GM23338 (cell line): ENCODE measurements around the gene CACNA2D2.

Experiments
- CREB1 ChIP-seq: fragments of 250-450 bp; sonication (Bioruptor Pico); IDR thresholded peaks from 2 replicates; pipeline ENCODE4 v1.5.0; 2020; ENCODE audit warnings: low read depth, mild to moderate bottlenecking, moderate library complexity
- EZH2 ChIP-seq: fragments of 200-600 bp; sonication (generic); IDR thresholded peaks from one replicate; pipeline ENCODE4 v1.8.0; 2017; ENCODE audit warnings: antibody characterized with exemption, mild to moderate bottlenecking, low read depth; ENCODE audit not compliant: unreplicated experiment
- EZH2phosphoT487 ChIP-seq: fragments of 200-600 bp; sonication (generic); IDR thresholded peaks from one replicate; pipeline ENCODE4 v1.8.1; 2018; ENCODE audit warnings: antibody characterized with exemption; ENCODE audit not compliant: unreplicated experiment
- JUNB ChIP-seq: IDR thresholded peaks from one replicate; pipeline ENCODE4 v1.6.1; 2016; ENCODE audit warnings: antibody characterized with exemption; ENCODE audit not compliant: unreplicated experiment
- NANOG ChIP-seq: IDR thresholded peaks from 2 replicates; pipeline ENCODE4 v1.6.1; 2016; ENCODE audit warnings: antibody characterized with exemption, borderline replicate concordance
- POLR2AphosphoS5 ChIP-seq: IDR thresholded peaks from 2 replicates; pipeline ENCODE4 v1.6.1; 2016; ENCODE audit warnings: antibody characterized with exemption, low read depth
- STAT1 ChIP-seq: IDR thresholded peaks from one replicate; pipeline ENCODE4 v1.6.1; 2016; ENCODE audit warnings: antibody characterized with exemption; ENCODE audit not compliant: unreplicated experiment
- ZNF114 ChIP-seq: fragments of 250-450 bp; sonication (Bioruptor Pico); IDR thresholded peaks from 2 replicates; pipeline ENCODE4 v1.5.0; 2020; ENCODE audit warnings: mild to moderate bottlenecking, moderate library complexity
- ZNF331 ChIP-seq: fragments of 250-450 bp; sonication (Bioruptor Pico); IDR thresholded peaks from 2 replicates; pipeline ENCODE4 v1.5.0; 2020; ENCODE audit warnings: low read depth, mild to moderate bottlenecking, moderate library complexity
- TF ChIP-seq, protein P1 (sequence below), 2 experiments: fragments of 200-600 bp in 1 of 2; sonication (generic) in 1 of 2; conservative IDR thresholded peaks; 2 replicates each; pipeline versions ENCODE4 v1.5.1 to v1.6.1; 2016 to 2017; ENCODE audit warnings: antibody characterized with exemption in 2 of 2, low read depth in 2 of 2, mild to moderate bottlenecking in 2 of 2, moderate library complexity in 1 of 2
- TF ChIP-seq, protein P2 (sequence below): IDR thresholded peaks from one replicate; pipeline ENCODE4 v1.6.1; 2018; ENCODE audit warnings: antibody characterized with exemption; ENCODE audit not compliant: unreplicated experiment
- TF ChIP-seq, protein P3 (sequence below): IDR thresholded peaks from 2 replicates; pipeline ENCODE4 v1.6.1; 2016; ENCODE audit warnings: antibody characterized with exemption
- TF ChIP-seq, protein P4 (sequence below): fragments of 250-450 bp; sonication (Bioruptor Pico); IDR thresholded peaks from 2 replicates; pipeline ENCODE4 v1.5.0; 2020; ENCODE audit warnings: mild to moderate bottlenecking, moderate library complexity

DNA sequence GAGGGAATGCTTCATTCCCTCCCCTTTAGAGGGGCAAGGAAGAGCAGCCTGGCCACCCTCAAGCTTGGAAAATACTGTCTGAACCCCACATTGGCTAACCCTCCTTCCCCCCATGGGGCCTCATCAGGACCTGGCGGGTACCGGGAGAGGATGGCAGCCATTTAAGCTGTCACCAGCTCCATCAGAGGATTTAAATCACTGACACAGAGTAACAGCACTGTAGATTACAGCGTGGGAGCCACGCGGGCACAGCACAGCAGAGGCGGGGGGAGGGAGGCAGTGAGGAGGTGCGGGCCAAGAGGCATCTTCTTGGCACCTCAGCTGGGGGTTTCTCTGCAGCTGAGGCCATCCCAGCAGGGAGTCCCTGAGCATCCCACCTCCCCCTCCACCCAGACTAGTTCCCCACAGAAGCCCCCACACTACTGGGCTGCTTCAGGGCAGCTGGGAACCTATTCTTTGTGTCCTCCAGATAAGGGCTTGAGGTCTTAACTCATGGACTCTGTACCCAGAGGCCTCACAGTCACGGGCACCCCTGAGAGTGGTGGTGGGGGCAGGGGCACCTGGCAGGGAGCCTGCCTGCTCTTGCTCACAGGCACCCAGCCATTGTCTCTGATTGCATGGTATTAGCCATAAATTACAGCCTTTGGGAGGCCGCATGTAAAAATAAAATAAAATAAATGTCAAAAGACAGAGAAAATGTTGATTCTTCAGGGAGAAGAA, 21.9 kb upstream of the CACNA2D2 start:
- TF ChIP-seq, protein P1, sequence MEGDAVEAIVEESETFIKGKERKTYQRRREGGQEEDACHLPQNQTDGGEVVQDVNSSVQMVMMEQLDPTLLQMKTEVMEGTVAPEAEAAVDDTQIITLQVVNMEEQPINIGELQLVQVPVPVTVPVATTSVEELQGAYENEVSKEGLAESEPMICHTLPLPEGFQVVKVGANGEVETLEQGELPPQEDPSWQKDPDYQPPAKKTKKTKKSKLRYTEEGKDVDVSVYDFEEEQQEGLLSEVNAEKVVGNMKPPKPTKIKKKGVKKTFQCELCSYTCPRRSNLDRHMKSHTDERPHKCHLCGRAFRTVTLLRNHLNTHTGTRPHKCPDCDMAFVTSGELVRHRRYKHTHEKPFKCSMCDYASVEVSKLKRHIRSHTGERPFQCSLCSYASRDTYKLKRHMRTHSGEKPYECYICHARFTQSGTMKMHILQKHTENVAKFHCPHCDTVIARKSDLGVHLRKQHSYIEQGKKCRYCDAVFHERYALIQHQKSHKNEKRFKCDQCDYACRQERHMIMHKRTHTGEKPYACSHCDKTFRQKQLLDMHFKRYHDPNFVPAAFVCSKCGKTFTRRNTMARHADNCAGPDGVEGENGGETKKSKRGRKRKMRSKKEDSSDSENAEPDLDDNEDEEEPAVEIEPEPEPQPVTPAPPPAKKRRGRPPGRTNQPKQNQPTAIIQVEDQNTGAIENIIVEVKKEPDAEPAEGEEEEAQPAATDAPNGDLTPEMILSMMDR (conservative IDR thresholded peaks at IDR 0.05; ENCODE audit: low read depth in 2 of 2): no peak
- no peak for TF ChIP-seq POLR2AphosphoS5
- no peak for TF ChIP-seq EZH2
- TF ChIP-seq, protein P2, sequence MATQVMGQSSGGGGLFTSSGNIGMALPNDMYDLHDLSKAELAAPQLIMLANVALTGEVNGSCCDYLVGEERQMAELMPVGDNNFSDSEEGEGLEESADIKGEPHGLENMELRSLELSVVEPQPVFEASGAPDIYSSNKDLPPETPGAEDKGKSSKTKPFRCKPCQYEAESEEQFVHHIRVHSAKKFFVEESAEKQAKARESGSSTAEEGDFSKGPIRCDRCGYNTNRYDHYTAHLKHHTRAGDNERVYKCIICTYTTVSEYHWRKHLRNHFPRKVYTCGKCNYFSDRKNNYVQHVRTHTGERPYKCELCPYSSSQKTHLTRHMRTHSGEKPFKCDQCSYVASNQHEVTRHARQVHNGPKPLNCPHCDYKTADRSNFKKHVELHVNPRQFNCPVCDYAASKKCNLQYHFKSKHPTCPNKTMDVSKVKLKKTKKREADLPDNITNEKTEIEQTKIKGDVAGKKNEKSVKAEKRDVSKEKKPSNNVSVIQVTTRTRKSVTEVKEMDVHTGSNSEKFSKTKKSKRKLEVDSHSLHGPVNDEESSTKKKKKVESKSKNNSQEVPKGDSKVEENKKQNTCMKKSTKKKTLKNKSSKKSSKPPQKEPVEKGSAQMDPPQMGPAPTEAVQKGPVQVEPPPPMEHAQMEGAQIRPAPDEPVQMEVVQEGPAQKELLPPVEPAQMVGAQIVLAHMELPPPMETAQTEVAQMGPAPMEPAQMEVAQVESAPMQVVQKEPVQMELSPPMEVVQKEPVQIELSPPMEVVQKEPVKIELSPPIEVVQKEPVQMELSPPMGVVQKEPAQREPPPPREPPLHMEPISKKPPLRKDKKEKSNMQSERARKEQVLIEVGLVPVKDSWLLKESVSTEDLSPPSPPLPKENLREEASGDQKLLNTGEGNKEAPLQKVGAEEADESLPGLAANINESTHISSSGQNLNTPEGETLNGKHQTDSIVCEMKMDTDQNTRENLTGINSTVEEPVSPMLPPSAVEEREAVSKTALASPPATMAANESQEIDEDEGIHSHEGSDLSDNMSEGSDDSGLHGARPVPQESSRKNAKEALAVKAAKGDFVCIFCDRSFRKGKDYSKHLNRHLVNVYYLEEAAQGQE: no peak
- no peak for TF ChIP-seq JUNB
- TF ChIP-seq CREB1 (CRISPR knock-in tag): no peak
- TF ChIP-seq, protein P3, sequence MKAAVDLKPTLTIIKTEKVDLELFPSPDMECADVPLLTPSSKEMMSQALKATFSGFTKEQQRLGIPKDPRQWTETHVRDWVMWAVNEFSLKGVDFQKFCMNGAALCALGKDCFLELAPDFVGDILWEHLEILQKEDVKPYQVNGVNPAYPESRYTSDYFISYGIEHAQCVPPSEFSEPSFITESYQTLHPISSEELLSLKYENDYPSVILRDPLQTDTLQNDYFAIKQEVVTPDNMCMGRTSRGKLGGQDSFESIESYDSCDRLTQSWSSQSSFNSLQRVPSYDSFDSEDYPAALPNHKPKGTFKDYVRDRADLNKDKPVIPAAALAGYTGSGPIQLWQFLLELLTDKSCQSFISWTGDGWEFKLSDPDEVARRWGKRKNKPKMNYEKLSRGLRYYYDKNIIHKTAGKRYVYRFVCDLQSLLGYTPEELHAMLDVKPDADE: no peak
- TF ChIP-seq EZH2phosphoT487: no peak
- no peak for TF ChIP-seq ZNF114 (CRISPR knock-in tag)
- TF ChIP-seq ZNF331: no peak
- TF ChIP-seq, protein P4, sequence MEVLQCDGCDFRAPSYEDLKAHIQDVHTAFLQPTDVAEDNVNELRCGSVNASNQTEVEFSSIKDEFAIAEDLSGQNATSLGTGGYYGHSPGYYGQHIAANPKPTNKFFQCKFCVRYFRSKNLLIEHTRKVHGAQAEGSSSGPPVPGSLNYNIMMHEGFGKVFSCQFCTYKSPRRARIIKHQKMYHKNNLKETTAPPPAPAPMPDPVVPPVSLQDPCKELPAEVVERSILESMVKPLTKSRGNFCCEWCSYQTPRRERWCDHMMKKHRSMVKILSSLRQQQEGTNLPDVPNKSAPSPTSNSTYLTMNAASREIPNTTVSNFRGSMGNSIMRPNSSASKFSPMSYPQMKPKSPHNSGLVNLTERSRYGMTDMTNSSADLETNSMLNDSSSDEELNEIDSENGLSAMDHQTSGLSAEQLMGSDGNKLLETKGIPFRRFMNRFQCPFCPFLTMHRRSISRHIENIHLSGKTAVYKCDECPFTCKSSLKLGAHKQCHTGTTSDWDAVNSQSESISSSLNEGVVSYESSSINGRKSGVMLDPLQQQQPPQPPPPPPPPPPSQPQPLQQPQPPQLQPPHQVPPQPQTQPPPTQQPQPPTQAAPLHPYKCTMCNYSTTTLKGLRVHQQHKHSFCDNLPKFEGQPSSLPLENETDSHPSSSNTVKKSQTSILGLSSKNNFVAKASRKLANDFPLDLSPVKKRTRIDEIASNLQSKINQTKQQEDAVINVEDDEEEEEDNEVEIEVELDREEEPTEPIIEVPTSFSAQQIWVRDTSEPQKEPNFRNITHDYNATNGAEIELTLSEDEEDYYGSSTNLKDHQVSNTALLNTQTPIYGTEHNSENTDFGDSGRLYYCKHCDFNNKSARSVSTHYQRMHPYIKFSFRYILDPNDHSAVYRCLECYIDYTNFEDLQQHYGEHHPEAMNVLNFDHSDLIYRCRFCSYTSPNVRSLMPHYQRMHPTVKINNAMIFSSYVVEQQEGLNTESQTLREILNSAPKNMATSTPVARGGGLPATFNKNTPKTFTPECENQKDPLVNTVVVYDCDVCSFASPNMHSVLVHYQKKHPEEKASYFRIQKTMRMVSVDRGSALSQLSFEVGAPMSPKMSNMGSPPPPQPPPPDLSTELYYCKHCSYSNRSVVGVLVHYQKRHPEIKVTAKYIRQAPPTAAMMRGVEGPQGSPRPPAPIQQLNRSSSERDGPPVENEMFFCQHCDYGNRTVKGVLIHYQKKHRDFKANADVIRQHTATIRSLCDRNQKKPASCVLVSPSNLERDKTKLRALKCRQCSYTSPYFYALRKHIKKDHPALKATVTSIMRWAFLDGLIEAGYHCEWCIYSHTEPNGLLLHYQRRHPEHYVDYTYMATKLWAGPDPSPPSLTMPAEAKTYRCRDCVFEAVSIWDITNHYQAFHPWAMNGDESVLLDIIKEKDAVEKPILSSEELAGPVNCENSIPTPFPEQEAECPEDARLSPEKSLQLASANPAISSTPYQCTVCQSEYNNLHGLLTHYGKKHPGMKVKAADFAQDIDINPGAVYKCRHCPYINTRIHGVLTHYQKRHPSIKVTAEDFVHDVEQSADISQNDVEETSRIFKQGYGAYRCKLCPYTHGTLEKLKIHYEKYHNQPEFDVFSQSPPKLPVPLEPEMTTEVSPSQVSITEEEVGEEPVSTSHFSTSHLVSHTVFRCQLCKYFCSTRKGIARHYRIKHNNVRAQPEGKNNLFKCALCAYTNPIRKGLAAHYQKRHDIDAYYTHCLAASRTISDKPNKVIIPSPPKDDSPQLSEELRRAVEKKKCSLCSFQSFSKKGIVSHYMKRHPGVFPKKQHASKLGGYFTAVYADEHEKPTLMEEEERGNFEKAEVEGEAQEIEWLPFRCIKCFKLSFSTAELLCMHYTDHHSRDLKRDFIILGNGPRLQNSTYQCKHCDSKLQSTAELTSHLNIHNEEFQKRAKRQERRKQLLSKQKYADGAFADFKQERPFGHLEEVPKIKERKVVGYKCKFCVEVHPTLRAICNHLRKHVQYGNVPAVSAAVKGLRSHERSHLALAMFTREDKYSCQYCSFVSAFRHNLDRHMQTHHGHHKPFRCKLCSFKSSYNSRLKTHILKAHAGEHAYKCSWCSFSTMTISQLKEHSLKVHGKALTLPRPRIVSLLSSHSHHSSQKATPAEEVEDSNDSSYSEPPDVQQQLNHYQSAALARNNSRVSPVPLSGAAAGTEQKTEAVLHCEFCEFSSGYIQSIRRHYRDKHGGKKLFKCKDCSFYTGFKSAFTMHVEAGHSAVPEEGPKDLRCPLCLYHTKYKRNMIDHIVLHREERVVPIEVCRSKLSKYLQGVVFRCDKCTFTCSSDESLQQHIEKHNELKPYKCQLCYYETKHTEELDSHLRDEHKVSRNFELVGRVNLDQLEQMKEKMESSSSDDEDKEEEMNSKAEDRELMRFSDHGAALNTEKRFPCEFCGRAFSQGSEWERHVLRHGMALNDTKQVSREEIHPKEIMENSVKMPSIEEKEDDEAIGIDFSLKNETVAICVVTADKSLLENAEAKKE (CRISPR knock-in tag): no peak
- no peak for TF ChIP-seq STAT1
- TF ChIP-seq NANOG: no peak
